NCI-H128 (cell line): Measurements from ENCODE around the gene PCGF3.
"Not testable (repeated sequence)": the region's sequence is repeated elsewhere in the genome, so short reads cannot be mapped to it uniquely, and the experiment has no call there.

Source experiments
- DNase-seq: peaks from one replicate; lab custom pipeline; 2025; ENCODE audit not compliant: unreplicated experiment; lab: John Stamatoyannopoulos, UW

Gene PCGF3

GRCh38 chr4:793941-794621, 88.4 kb downstream of the PCGF3 start:
- no peak for DNase-seq

DNA sequence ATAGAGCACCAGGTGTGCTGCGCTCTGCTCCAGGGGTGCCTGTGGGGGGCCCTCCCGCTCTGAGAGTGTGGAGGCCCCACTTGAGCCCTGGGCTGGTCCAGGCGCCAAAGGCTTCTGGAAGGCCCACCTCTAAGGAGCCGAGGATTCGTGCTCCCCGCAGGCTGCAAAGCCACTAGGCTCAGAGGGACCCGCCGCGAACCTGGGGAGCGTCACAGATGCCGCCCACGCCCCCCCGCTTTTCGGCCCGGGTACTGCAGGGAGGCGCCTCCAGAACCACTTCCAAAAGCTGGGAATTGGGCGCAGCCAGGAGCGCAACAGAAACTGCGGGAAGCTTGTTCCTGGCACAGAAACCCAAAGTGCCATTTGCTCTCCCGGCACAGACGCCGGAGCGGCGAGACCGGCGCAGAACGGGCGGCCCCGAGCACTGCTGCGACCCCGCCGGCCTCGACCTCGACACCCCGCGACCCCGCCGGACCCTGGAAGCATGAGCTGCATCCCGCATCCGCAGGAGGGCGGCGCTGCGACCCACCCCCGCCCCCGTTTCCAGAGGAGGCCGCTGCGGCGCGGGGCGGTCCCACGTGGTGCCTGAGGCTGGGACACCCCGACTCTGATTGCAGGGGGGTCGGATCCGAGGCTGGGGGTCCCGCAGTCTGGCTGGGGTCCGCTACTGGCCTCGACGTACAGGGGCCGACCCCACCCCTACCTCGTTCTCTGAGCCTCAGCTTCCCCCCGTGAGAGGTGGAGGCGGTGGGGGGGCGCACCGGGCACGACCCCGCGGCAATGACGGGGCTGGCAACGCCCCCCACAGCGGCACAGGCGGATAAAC, 89.5 kb downstream of the PCGF3 start:
- DNase-seq = no peak

- no peak for DNase-seq
These were observed 90.1 kb downstream of the PCGF3 start for GRCh38 chr4:795726-796119.

DNA sequence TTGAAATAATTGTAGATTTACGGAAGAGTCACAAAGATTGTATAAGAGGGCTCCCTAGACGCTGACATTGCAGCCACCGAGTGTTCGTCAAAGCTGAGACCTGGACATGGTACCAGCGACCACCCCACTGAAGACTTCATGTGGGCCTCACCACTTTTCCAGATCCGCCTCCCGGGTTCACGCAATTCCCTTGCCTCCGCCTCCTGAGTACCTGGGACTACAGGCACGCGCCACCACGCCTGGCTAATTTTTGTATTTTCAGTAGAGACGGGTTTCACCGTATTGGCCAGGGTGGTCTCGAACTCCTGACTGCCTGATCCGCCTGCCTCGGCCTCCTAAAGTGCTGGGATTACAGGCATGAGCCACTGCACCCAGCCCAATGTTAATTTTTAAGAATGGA, 90.6 kb downstream of the PCGF3 start:
- no peak for DNase-seq

GRCh38 chr4:797066-797465, 91.4 kb downstream of the PCGF3 start:
- DNase-seq = peak; percentile 39

DNA sequence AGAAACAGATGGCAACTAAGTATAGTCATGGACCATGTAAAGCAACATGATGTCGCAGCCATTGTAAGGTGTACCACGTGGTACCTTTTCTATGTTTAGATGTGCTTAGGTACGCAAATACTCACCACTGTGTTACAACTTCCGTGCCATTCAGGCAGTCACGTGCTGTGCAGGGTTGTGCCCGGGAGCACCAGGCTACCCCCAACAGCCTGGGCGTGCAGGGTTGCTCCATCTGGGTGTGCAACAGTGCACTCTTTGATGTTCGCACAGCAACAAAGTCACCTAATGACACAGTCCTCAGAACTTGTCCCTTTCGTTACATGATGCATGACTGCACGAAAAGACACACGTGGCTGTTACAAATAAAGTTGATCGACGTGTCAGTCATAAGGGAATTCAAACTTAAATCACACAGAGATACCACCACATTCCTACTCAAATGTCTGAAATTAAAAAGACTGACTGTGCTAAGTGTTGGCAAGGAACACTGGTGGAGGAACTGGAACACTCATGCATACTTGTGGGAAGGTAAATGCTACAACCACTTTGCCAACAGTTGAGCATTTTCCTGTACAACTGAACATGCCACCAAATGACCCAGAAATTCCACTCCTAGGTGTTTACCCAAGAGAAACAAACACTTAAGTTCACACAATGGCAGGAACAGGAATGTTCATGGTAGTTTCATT, 95.9 kb downstream of the PCGF3 start:
- DNase-seq = no peak

DNA sequence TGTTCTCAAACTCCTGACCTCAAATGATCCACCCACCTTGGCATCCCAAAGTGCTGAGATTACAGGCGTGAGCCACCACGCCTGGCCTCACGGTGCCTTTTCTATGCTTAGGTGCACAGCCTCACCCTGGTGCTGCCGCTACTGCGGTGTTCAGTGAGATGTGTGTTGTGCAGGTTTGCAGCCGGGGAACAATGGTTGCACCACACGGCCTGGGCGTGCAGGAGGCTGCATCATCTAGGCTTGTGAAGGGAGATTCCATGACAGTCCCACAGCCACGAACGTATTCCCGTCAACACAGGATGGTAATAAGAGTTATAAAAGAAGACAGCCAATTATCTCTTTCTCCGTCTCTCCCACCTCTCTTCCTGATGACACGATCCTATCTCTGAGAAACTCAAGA, 98.3 kb downstream of the PCGF3 start:
- no peak for DNase-seq

DNA sequence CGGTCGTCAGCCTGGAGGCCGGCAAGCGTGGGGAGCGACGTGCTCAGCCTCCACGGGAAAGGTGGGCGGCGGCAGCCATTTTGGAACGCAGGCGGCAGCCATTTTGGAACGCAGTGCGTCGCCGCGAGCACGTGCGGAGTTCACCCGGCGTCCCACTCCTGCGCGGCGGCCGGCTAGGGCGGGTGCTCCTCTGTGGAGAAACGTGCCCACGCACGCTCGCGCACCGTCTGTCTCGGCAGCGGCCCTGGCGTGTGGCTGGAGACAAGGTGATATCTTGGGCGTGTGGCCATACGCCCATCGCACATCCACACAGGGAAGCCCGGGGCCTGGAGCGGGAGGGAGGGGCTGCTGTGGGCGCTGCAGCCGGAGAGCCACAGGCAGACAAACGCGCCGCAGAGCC, 99.2 kb downstream of the PCGF3 start:
- no peak for DNase-seq

DNA sequence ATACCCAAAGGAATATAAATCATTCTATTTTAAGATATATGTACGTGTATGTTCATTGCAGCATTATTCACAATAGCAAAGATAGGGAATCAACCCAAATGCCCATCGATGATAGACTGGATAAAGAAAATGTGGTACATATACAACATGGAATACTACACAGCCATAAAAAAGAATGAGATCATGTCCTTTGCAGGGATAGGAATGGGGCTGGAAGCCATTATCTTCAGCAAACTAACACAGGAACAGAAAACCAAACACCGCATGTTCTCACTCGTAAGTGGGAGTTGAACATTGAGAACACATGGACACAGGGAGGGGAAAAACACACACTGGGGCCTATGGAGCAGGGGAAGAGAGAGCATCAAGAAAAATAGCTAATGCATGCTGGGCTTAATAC, 101.3 kb downstream of the PCGF3 start:
- not testable (repeated sequence) for DNase-seq

DNA sequence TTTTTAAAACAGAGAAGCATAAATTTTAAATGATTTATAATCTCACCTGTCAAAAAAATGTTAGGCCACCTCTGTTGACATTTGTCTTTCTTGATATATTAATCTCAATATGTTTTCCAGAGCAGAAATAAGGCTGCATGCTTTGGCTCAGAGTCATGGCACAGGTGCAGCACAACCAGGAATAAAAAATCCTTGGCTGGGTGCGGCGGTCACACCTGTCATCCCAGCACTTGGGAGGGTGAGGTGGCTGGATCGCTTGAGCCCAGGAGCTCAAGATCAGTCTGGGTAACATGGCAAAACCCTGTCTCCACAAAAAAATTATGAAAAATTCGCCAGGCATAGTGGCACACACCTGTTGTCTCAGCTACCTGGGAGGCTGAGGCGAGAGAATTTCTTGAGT, 102.2 kb downstream of the PCGF3 start:
- no peak for DNase-seq

- no peak for DNase-seq
These were observed 103.4 kb downstream of the PCGF3 start for GRCh38 chr4:808860-809570.

GRCh38 chr4:813900-814299, 108.3 kb downstream of the PCGF3 start:
- no peak for DNase-seq

DNA sequence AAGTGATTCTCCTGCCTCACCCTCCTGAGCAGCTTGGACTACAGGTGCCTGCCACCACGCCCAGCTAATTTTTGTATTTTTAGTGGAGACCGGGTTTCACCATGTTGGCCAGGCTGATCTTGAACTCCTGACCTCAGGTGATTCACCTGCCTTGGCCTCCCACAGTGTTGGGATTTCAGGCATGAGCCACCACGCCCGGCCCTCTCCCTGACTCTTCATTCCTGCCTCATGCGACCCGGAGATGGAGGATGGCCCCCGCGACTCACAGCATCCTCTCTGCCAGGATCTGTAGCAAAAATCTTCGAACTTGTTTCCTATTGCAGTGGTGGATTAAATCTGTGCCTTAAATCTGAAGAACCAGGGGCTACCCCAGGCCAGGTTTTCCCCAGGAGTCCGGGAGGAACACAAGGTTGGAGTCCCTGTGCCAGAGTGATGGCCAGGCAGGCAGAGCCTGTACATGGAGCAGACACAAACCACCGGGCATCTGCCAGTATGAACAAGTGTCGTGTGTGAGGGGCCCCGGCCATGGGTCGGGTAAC, 108.7 kb downstream of the PCGF3 start:
- no peak for DNase-seq

DNA sequence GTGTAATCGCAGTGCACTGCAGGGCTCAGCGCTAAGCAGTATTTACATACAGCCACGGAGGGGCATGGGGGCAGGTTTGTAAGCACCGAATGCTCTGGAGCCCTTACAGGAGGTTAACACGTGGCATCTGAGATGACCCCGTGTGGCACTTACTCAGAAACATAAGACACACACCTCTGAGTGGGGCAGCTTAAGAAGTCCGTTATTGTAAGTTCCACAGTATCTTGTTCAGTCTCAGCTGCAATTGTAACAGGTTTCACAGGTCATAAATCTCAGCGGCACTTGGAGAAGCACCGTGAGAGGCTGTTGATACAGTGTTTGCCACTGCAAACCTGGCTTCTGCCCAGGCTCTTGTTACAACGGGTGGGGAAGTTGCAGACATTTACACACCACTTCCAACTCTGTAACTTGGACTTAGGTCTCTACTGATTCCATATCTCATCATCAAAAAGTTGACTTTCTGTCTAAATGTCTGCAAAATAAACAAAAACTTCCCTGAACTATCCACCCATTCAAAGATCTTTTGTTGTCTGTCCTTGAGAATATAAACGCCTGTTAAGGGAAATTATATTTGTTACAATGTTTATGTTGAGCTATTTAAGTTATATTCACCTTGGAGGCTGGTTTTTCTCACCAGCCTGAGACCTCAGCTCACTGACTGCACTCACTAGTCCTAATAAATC, 110.0 kb downstream of the PCGF3 start:
- DNase-seq = peak; percentile 13

DNA sequence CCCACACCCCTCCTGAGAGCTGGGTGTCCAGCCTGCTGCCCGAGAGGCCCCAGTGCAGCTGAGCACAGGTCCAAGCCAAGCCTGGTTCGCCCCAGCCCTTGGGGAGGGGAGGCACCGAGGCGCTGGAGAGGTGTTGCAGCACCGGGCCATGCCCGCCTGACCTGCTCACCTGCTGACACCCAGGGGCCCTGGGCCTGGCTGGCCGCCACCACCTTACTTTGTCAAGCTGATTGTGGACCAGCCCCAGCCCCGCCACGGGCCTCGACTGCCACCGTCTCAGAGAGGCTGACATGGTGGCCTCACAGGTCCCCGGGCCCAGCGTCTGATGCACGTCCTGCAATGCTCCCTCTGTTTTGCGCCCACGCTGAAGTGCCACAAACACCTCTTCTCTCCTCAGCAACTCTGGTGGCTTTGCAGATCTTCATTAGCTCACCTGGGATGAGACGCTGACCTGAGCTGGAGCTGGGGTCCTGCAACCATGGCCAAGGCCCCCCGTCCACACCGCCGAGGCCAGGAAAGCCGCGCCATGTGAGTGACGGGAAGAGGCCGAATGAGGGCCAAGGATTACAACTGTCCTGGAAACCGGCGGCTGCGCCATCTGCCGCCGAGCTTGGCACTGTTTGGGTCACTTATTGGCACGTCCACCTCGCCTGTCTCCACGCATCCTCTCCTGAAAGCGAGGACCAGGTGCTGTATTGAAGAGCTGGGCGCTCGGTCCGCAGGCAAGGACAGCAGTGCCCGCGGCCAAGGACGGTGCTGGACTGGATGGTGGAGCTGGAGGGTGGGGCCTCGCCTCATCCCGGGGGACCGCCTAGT, 112.7 kb downstream of the PCGF3 start:
- no peak for DNase-seq

GRCh38 chr4:819401-820229, 114.0 kb downstream of the PCGF3 start:
- no peak for DNase-seq
